Fibroblast of peridontal ligament (primary cell): ENCODE data around the gene CDKN2B.

Source experiments
- DNase-seq: peaks from one replicate; pipeline ENCODE4 v3.0.0-alpha.2; 2010; ENCODE audit errors: extremely low read depth

CDKN2B gene

DNA sequence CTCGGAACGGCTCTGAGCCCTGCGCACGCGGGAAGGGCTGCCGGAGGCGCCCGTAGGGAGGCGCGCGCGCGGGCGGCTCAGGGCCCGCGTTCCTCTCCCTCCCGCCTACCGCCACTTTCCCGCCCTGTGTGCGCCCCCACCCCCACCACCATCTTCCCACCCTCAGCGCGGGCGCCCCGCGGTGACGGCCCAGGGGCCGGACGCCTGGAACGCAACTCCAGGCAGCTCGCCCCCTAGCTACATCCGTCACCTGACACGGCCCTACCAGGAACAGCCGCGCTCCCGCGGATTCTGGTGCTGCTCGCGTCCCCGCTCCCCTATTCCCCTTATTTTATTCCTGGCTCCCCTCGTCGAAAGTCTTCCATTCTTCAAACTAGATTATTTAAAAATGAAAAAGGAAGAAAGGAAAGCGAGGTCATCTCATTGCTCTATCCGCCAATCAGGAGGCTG is 14.5 kb downstream of the CDKN2B start, which contains the start of gene CDKN2B-AS1:
Gene CDKN2B-AS1, plus strand, starts transcription at position 236 of the 450 bp plus-strand sequence.
- peak; percentile 74 for DNase-seq

DNA sequence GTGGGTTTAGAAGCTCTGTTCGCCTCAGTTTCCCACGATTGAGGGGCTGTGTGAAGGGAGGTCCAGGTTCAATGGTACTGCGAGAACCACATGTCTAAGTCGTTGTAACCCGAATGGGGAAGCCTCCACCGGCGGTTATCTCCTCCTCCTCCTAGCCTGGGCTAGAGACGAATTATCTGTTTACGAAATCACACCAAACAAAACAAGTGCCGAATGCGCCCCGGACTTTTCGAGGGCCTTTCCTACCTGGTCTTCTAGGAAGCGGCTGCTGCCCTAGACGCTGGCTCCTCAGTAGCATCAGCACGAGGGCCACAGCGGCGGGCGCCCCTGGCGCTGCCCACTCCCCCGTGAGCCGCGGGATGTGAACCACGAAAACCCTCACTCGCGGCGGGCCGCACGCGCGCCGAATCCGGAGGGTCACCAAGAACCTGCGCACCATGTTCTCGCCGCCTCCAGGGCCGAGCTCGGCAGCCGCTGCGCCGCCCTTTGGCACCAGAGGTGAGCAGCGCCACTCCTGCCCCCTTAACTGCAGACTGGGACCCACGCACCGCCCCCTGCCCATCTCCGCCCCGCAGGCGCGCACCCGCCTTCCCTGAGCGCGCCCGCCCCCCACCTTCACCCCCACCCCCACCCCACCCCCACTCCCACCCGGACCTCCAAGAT is 15.1 kb downstream of the CDKN2B start, which contains the start of gene CDKN2A:
Gene CDKN2A, minus strand, starts transcription at position 500 of the 663 bp plus-strand sequence.
- peak; percentile 41 for DNase-seq

DNA sequence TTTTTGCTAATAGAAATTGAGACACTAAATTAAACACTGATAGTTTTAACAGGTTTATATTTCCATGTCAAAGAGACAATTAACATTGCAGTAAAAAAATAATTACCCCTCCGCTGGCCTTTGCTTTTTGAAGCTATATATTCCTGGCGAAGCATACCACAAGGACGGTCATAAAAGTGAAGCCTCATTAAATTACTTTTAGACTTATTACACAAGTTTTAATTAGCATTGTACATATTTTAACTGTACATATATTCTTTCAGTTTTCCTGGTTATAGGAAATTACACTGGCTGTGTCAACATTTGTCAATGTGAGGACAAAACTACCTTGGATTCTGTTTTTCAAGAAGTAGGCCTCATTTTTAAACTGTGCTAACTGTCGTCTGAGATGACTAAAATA is 16.1 kb downstream of the CDKN2B start:
- DNase-seq, result no peak

DNA sequence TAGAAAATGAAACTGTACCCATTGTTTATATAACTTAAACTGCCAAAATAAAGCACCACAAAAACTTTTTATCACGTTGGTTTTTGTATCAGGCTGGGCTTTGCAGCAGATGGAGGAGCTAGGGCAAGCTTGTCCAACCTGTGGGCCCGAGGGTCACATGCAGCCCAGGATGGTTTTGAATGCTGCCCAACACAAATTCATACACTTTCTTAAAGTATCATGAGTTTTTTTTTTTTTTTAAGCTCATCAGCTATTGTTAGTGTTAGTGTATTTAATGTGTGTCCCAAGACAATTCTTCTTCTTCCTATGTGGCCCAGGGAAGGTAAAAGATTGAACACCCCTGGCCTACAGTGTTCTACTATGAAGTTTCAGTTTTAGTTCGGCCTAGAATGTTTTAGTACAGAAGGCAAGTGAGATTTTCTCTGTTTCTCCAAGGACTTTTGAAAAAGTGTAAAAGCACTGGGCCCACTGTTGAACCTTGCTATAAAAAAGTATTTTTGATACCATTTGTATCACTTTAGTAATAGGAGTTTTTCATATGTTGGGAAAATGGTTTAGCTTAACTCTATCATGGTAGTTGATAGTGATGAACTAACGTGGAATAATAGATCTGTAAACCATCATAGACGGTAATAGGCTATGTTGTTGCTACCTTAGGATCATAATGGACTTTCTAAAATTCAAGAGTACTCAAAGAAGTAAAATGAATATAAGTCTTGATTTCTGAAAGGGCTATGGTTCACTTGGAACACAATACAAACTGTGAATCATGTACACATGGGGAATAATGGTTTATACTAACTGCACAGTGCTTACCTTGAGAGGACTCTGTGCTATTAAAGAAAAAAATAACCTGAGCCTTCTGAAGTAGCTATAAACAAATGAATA is 17.8 kb downstream of the CDKN2B start:
- DNase-seq, result no peak

DNA sequence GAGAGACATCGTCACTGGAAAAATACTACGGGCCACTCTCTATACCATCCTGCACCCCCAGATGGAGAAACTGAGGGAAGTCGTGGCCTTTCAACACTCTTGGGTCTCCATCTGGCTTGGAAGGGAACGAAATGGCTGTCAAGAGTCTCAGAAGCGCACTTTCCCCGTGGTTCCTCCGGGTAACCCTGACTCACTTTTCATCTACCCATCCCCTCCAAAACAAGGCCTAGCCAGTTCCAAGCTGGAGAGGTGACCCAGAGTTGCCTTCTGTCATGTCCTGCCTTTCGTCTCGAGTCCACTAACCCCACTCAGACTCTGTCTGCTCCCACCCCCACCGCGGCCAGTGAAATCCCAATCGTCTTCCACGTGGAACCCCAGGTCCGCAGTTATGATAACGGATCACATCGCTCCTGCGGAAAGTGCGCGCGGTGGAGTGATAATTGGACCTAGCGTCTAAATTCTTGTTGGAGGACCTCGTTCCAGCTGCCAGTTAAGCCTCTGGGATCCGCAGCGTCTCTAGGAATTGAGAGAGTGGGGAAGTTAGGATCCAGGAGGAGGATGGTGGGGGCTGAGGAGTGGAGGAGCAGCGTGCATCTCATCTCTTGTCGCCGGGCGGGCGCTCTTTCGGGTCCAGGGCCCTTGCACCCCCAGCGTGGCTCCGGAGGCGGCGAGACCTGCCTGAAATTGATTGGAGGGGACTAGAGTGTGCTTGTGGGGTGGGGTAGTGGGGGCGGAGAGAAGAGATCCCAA is 19.5 kb downstream of the CDKN2B start:
- DNase-seq, result no peak

DNA sequence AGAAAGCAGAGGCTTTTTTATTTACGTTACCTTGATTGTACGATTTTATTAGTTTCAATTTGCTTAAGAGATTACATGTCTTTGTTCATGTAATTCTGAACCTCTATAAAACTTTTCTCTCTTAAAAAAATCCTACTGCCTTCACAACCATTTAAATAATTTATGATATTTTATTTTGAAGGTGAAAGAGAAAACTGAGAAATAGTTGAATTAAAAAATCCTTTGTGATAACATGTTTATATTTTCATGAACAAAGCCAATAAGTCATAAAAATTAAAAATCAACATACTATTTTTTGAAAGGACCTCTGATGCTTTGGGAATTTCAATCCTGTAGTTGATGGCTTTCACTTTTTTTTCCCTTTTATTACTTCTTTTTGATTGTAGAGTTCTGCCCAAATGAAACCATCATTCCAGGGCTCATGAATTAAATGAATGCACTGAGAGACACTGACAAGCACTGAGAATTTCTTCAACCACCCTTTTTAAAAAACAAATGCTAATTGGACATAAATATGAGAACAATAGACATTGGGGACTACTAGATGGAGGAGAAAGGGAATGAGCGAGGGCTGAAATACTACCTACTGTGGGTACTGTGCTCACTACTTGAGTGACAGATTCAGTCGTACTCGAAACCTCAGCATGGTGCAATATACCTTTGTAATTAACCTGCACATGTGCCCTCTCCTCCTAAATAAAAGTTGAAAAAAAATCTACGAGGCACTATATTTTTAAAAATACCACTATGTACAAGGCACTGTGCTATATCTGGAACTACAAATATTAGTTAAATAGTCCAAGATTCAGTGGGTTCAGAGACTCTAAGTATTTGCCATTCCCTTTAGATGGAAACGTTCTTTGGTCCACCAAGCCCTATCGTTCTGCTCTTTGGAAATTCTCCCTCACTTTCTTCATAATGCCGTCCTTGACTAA is 20.8 kb downstream of the CDKN2B start:
- peak; percentile 29 for DNase-seq

DNA sequence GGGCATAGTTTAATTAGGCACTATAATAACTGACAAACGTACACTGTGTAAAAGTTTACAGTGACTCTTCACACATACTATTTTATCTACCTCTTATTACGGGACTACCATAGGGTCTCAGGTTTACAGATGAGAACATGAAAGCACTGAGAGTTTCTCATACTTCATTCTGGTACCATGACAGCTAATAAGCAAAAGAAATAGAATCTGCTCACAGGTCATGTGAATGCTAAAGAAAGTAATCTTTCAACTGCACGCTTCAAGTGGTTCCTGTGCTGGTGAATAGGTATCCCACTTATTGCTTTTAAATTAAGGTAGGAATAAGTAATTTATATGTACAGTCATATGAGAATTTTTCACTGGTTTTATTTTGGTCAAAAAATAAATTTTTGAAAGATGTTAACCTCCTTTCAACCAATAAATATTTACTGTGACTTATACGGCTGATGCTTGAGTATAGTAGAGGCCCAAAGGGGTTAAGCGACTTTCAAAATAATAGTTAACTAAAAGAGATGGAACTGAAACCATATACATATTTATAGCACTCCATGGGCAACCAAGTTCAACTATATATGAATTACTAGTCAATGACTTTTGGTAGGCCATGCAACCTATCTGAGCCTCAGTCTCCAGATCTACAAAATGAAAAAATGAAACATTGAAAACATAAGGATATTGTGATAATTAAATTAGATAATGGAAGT is 23.0 kb downstream of the CDKN2B start:
- DNase-seq, result no peak

DNA sequence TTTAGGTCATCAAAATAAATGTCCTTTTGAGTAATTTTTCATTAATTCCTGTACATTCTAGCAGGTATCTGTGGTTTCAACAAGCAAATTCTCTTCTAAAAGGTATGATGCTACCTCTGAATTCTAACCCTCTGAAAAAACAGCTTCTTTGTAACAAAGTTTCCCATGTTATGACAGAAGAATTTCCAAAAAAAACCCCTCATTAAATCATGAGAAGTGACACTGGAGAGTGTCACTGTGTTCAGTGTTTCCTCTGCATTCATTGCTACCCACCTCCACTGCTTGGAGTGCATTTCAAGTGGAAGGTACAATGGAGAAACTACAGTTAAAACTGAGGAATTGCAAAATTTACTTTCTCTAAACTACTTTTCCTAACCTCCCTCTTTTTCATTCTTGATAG is 25.0 kb downstream of the CDKN2B start:
- no peak for DNase-seq

DNA sequence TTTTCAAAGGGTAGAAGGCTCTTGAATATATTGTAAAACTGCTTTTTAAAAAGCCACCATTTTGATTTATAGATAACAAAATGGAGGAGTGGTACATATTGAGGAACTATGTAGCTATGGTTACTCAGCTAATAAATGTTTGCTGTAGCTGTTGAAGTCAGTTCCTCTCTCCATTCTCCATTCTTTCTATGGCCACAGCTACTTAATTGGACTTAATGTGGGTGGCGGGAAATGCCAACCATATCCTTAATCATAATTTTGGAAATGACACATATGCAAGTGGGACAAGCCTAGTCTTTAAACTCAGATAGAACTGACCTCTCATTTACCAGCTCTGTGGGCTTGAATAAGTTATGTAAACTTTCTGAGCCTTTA is 25.6 kb downstream of the CDKN2B start:
- DNase-seq, result no peak

DNA sequence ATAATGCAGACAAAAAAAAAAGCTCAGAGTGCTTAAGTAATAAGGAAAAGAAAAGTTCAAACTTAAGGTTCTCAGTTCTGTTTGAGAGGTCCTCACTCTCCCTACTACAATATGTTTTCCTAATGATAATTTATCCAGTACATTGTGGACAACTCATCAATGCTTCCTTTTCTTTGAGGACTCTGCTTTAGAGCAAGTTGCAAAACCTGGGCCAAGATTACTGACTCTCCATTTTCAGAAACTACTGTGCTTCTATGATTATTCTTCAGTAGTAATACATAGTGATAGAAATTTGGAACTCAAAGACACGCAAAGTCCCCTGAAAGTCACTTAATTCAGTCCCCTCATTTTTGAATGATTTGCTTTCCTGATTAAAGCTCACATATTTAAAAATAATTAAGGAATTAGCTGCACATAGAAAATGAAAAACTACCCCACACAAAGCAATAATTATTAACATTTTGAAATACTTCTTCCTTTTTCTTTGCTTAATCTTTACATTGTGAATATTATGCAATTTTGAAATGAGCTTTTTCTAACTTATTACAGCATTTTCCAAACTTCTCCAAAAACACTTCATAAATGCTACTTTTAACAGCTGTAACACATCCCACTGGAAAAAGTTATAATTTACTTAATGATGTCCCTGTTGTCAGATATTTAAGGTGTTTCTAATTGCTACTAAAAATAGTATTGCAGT is 26.1 kb downstream of the CDKN2B start:
- no peak for DNase-seq

DNA sequence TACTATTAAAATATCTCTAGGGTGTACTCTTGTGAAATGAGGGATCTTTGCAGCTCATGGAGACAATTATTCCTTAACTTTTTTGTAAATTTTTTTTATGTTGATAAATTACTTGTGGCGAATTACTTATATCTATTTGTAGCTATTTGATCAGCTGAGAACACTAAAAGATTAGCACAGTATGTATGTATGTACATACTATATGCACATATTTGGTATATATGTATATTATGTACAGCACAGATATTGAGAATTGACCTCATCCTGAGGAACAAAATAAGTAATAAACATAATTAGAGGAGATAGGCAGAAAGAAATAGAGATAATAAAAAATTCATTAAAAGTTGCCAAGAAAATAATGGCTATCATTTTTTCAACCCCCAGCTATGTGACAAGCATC is 26.7 kb downstream of the CDKN2B start:
- no peak for DNase-seq

DNA sequence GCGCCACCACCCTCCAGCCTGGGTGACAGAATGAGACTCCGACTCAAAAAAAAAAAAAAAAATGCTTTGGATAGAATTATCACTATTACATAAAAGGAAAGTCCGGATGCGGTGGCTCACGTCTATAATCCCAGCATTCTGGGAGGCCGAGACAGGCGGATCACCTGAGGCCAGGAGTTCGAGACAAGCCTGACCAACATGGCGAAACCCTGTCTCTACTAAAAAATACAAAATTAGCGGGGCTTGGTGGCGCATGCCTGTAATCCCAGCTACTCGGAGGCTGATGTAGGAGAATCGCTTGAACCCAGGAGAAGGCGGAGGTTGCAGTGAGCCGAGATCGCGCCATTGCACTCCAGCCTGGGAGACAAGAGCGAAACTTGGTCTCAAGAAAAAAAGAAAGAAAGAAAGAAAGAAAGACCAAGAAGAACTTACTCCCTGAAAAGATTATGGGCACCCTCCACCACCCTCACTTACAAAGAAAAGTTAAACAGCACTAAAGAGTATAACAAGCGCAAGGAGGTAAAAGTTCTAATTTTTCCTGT is 32.7 kb downstream of the CDKN2B start:
- no peak for DNase-seq

DNA sequence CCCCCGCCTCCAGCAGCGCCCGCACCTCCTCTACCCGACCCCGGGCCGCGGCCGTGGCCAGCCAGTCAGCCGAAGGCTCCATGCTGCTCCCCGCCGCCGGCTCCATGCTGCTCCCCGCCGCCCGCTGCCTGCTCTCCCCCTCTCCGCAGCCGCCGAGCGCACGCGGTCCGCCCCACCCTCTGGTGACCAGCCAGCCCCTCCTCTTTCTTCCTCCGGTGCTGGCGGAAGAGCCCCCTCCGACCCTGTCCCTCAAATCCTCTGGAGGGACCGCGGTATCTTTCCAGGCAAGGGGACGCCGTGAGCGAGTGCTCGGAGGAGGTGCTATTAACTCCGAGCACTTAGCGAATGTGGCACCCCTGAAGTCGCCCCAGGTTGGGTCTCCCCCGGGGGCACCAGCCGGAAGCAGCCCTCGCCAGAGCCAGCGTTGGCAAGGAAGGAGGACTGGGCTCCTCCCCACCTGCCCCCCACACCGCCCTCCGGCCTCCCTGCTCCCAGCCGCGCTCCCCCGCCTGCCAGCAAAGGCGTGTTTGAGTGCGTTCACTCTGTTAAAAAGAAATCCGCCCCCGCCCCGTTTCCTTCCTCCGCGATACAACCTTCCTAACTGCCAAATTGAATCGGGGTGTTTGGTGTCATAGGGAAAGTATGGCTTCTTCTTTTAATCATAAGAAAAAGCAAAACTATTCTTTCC is 34.2 kb downstream of the CDKN2B start:
- DNase-seq, result peak; percentile 38

DNA sequence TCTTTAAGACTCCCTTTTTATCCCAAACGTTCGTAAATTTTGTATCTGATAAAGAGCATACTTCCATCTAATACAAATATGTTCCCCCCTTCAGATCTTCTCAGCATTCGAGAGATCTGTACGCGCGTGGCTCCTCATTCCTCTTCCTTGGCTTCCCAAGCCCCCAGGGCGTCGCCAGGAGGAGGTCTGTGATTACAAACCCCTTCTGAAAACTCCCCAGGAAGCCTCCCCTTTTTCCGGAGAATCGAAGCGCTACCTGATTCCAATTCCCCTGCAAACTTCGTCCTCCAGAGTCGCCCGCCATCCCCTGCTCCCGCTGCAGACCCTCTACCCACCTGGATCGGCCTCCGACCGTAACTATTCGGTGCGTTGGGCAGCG is 34.8 kb downstream of the CDKN2B start:
- DNase-seq, result no peak

DNA sequence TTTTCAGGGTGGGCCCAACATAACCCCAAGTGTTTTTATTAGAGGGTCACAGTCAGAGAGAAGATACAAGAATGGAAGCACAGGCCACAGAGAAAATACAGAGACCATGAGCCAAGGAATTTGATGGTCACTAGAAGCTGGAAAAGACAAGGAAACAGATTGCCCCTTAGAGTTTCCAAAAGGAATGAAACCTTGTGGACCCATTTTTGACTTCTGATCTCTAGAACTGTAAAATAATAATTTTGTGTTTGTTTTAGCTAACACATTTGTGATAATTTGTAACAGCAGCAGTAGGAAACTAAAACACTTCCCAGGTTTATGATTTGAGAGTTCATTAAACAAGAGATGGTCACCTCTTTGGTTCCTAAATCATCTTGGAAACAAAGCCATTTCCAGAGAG is 36.7 kb downstream of the CDKN2B start:
- no peak for DNase-seq

DNA sequence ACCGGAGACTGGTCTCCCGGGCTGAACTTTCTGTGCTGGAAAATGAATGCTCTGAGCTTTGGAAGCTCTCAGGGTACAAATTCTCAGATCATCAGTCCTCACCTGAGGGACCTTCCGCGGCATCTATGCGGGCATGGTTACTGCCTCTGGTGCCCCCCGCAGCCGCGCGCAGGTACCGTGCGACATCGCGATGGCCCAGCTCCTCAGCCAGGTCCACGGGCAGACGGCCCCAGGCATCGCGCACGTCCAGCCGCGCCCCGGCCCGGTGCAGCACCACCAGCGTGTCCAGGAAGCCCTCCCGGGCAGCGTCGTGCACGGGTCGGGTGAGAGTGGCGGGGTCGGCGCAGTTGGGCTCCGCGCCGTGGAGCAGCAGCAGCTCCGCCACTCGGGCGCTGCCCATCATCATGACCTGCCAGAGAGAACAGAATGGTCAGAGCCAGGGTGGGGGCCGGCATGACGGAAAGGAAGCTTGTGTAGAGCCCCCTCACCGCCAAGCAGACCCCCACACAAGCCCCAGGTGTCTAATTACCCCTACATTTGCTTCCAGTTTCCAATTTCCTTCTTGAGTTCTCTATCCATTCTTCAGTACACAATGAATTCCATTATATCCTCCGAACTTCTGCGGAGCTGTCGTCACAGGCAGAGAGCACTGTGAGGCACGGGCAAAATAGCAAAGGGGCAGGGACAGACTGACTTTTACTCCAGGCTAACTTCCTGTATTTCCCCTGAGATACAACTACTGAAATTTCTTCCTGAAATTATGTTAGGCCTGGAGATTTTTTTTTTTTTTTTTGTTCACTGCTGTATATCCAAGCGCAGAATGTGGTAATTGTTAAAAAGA is 38.1 kb downstream of the CDKN2B start:
- DNase-seq, result no peak

DNA sequence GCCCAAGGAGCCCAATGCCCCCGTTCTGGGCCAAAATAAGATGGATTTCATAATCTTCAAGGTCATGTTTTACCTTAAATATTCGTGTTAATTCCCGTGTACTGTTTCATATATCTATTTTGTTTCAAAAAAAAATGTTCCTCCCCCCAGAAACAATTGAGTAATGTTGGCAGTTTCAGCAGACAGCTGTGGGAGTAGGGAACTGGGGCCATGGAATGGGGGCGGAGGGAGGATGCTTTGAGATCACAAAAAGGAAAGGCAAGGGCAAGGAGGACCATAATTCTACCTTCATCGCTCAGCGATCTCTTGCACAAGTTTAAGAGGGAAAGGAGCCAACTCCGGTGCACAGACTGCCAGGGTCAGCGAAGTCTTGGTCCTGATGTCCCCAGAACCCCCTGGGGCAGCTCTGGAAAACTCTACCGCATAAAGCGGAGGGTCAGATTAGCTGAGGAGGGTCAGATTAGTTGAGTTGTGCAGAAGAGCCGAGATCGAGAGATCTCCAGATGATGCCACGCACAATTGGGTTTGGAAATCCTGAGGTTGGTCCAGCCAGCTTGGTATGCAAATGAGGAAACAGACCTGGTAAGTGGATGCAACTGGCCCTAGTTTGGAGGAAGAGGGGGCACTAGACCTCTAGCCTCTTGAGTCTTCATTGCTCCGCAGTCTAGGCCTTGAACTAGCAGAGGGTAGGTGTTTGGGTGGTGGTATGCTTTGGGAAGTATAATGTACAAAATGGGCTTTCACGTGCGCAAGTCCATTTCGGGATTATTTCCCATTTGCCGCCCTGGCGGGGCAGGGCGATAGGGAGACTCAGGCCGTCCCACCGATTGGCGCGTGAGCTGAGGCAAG is 38.9 kb downstream of the CDKN2B start:
- no peak for DNase-seq
